Left renal cortex interstitium (tissue), 4 donors: ENCODE data around the gene SIGLEC6. TPM values are rescaled to one million over a fixed set of nuclear protein-coding genes. Genes with fewer than 3 reads are reported as not detected.
A peak's percentile ranks its signal among the peaks of the same experiment; 100 is the strongest.

Source experiments
- DNase-seq, 4 donors: peaks; one replicate each; pipeline ENCODE4 v3.0.0-alpha.2; 2013; ENCODE audit warnings: low read depth in 4 of 4, low spot score in 2 of 4, missing footprints in 1 of 4
- polyA plus RNA-seq, 4 donors: library from polyadenylated mRNA; unstranded; fragments of 120-200 nt; gene quantifications; one replicate each; pipeline ENCODE4 v1.2.1, GENCODE V29; 2013; ENCODE audit not compliant: insufficient read length in 4 of 4

SIGLEC6 gene
- polyA plus RNA-seq, 4 donors, result 0.10 to 0.52 (median 0.18) TPM

DNA sequence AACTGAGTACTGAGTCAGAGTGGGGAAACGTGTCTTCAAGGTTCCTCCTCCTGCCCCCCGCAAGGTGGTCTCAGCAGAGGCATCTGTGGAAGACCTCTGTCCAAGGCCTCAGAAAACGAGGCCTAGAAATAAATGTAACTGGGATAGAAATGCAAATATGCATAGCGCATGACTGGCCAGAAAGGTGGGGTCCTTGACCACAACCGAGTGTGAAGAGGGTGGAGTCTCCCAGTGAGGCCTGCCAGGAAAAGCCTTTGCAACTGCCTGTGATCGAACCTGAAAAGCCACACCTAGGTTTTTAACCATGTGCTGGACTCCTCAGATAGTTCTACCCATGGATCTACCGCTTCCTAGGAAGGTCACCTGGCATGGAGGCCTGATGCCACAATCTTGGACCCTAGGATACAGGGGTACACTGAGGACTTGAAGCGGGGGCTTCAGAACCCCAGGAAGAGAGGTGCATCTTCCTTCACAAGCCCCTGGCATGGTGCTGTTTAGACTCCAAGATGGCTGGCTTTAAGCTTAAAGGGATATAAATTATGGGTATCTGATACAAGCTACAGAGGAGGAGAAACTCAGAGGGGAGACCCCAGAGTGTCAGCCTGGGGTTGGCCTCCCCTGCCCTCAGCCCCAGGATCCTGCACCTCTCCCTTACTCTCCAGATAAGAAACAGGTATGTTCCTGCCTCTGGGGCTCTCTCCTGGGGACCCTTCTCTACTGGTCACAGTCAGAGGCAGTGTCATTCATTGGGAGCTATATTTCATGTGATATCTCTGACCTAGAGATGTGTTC is 18.3 kb upstream of the SIGLEC6 start:
- no peak for DNase-seq

DNA sequence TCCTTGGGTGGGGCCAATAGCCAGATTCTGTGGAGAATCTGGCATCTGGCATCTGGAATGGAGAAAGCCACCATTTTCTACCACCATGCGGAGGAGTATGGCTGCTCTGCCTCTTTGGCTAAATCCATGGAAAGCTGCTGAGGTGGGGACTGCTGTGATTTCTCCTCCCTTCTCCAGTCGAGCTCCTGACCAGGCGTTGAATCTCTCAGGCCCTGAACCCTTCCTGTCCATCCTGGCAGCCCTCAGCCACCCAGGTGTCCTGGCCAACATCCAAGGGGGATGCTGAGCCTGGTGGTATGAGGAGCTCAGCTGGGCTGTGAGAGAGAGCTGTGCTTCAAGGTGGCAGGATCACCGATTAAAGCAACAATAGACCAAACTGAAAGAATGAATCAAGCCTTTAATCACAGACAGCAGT is 17.4 kb upstream of the SIGLEC6 start:
- DNase-seq, result no peak

DNA sequence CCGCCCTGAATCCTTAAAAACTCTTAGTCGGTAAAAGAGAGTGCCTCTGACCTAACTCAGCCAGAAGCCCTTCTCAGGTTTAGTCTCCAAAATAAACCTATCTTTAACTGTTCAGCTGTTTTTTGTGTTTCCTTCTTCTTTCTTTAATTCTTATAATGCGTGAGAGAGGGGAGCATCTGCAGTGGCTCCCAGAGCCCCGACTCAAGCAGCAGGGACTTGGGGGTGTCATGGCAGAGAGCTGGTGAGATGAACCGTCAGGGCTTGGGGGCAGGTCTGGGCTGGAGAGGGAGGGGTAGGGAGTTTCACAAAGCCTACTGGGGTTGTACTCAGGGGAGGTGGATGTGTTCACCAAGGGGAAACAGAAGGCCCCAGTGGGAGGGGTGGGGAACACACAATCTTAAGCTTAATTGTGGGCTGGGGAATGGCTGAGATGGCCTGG is 16.8 kb upstream of the SIGLEC6 start:
- no peak for DNase-seq

DNA sequence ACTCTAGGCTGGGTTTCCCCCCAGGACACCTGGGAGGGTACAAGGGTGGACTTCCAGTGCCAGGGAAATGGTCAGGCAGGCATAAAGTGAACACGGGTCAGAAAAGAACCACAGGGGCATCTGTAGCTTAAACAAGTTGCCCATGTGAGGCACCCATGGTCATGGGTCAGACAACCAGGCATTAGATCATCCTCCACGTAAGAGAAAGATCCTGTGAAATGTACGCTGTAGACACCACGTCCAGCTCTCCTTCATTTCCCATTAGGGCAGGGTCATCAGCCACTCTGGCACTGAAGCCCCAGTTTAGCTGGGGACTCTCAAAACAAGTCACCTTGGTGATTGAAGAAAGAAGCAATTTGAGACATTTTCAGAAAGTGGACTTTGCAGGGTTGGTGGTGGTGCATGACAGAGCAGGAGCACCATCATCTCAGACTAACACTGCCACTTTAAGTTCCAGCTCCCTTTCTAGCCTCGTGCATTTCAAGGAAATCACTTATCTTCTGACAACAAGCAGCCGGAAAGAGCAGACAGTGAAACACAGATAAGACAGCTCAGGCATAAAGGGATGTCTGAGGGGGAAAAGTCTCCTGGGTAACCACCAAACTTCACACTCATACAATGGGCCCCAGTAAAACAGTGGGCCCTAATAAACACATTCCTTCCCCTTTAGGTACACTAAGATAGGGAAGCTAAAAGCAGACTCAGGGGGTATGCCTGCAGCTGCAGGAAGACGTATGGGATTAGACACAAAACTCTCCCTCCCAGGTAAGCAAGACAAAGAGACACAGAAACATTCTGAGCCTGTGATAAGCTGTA is 16.1 kb upstream of the SIGLEC6 start:
- no peak for DNase-seq

DNA sequence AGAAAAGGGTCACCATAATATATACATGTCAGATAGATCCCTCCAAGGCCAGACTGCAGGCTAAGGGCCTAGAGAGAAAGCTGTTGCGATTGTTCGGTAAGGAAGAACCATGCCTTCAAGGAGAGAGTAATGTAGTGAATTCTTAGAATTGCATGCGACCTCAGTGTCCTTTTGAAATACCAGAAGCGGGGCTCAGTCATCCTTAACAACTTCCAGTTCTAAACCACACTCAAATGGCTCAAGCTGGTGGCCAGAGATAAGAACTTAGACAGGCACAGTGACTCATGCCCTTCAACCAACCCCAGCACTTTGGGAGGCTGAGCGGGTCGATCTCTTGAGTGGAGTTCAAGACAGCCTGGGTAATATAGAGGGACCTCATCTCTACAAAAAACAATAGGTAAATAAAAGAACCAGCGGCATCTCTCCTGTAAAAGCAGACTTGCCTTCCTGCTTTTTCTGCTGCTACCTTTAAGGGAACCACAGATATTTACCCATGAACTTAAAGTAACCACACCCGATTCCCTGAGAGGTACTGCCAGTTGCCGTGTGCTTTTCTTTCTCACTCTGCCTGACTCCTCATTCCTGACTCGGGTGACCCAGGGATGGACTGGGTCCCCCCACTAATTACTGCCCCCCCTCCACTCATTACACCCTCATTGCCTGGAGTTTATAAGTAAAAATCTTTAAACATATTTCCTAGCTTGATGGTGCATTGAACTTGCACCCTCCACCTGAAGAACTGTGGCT is 15.4 kb upstream of the SIGLEC6 start:
- no peak for DNase-seq

DNA sequence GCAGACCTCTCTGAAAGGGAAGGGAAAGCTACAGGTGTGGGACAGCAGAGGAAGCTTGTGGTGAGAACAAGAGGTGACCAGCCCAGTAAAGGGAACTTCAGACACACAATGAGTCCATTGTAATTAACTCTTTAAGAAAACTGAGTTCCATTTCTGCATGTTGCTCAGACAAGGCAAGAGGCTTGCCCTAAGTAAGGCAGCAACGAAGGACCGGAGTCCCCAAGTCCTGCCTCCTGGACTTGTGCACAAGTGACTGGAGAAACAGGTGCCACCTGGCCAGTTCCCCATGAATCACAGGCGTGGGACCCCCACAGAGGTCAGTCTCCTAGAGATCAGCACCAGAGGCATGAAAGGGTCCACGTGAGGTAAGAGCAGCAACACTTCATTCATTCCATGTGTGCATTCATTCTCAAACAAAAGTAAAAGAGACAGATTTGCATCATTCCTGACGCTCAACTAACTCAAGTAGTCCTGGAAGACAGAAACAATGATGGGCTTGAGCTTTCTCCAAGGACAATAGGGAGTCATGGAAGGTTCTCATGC is 14.7 kb upstream of the SIGLEC6 start:
- DNase-seq, result no peak

DNA sequence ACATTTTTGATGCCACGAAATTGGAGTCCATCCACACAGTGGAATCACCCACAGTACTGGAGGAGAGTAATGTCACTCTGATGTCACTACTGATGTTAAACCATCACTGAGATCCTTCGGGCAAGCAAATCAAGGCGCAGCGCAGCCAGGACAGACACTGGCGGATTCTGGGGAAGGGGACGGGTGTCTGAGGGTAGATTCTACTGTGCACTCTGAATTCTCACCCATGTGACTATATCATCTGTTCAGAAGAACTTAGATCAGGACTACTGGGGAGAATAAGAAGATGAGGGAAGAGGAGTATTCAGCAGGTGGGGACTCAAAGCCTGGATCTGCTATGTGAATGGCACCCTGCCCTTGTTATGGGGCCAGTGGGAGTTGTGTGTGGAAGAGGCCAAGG is 12.6 kb upstream of the SIGLEC6 start:
- DNase-seq, result no peak

DNA sequence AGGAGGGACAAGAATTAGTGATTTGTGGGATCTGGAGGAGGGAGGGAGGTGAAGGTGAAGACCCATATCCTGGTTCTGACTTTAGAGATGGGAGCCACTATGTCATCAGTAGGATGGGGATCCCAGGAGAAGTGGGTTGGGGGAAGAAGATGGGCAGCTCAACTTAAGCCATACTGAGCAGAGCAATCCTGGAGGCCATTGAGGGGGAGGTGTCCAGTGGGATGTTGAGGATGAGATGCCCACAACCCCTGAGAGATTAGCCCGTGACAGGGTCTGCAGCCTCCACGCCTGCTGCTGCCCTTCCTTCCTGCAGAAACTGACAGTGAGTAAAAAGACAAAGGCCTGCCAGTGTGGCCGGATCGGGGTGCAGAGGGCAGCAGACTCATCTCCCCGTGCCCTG is 11.2 kb upstream of the SIGLEC6 start:
- DNase-seq, result no peak

DNA sequence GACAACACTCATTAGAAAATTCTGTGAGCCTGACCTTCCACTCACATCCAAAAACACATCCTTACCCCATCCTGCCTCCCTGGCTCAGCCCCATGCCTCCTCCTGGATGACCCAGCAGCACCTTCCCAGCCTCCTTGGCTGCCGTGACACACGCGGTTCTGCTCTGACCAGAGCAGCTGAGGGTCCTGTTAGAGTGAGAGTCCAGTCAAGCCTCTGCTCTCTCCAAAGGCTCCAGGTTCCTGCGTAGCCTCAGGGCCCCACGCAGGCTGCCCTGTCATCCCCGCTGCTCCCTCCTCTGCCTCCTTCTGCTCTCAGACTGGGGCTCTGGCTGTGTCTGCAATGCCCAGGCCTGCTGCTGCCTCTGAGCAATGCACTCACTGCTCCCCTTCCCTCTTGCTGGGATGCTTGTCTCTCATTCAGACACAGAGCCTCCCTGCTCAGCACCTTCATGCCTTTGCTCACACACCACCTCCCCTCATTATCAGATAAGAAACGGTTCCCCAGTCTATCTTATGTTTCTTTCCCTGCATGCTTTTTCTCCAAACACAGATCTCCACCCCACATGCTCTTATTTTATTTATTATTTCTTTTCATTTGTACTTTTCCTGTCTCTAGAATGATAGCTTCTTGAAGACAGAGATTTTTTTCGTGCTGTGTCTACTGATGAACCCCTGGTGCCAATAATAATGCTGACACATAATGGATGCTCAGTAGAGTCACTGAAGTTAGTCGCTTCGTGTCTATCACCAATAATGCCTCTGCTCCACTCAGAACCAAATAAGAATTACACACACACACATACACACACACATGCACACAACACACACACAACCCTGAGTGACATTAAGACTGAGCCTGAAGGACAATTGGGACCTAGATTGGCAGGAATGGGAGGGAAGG is 10.2 kb upstream of the SIGLEC6 start:
- no peak for DNase-seq

DNA sequence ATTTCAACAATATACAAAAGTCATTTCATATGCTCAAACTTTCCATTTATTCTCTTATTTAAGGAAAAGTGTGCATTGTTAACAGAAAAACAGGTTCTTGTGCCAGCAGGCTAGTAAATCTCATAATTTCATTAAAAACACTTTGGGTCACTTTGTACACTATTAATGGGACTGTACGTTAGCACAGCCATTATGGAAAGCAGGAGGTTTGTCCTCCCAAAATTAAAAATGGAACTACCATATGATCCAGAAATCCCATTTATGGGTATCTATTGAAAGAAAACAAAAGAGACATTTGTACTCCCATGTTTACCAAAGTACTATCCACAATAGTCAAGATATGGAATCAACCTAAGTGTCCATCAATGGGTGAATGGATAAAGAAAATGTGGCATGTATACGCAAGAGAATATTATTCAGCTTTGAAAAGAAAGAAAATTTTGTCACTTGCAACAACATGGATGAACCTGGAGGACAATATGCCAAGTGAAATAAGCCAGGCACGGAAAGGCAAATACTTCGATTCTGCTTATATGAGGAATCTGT is 8.4 kb upstream of the SIGLEC6 start:
- DNase-seq, result no peak

DNA sequence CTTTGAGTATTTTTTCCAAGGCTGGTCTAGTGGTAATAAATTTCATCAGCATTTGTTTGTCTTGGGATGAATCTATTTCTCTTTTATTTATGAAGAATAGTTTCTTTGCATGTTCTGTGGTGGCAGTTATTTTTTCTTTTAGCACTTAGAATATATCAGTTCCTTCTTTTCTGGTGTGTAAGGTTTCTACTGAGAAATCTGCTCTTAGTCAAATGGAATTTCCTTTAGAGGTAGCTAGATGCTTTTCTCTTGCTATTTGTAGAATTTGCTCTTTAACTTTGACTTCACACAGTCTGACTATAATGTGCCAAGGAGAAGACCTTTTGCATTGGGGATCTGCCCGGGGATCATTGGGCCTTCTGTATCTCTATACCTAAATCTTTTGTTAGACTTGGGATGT is 4.1 kb upstream of the SIGLEC6 start:
- DNase-seq, result no peak

DNA sequence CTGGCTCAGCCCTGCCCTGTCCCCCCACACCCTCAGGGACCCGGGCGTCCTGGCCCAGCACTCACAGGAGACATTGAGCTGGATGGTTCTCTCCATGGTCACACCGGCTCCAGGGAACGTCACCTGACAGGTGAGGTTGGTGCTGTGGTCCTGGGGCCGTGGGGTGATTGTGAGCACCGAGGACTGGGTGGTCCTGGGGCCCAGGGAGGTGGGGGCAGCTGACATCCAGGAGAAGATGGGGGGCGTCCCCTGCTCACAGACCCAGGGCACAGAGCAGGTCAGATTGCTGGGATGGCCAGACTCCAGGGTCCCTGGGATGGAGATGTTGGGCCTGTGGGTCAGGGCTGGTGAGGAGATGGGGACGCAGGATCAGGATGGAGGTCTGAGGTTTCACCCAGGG is 854 bp downstream of the SIGLEC6 start:
- DNase-seq, result no peak

DNA sequence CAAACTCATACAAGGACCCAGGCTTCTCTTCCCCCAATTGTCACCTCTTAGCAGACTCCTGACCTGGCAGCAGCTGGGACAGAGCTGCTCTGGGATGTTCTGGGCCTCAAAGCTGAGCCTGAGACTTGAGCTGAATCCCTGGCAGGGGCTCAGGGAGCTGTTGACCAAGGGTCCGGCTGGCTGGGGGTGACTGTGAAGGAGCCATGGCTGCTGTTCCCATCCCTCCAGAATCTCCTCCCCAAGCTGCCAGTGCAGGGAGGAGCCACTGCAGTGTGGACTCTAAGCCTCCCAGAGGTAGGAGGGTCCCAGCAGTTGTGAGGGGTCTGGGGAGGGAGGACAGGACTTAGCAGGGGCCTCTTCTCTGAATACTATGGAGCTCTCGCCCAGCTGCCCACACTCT is 2.2 kb downstream of the SIGLEC6 start:
- no peak for DNase-seq

DNA sequence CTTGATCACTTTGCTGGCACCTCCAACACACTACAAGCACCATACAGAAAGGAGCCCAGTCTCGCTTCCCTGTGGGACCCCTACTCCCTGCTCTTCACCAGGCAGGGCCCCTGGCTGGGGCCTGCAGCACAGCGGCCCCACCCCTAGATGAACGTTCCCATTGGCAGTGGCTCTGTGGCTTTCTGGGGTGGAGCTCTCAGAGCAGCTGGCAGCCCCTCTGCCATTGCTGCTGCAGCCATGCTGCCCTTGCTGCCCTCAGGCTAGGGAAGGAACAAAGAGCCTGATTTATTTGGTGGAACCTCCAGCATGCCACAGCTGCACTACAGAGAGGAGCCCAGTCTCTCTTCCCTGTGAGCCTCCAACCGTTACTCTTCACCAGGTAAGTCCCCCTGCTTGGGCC is 5.8 kb downstream of the SIGLEC6 start:
- DNase-seq, result no peak

DNA sequence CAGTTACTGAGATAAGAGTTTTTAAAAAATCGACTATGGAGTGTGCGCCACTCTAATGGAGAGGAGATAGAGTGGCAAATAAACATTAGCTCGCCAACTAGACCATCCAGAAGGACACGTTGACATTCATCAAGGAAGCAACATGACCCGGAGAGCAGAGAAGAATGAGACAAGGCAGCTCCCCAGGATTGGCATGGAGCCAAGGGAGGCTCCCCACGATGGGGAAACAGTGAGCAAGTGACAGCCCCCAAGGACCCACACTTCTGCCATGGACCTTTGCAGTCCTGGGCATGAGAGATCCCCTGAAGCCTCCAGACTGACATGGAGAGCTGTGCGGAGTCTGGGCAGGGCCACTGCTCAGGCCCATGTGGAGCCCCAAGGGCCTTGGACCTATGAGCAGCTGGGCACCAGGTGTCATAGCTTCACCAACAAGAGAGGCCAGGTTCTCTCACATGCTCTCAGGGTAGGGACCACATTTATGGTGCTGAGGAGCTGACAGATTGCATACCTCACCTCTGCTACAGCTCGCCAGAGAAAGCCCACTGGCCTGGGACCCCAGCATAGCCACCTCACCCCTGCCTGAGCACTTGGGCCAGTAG is 6.7 kb downstream of the SIGLEC6 start:
- DNase-seq, result no peak

DNA sequence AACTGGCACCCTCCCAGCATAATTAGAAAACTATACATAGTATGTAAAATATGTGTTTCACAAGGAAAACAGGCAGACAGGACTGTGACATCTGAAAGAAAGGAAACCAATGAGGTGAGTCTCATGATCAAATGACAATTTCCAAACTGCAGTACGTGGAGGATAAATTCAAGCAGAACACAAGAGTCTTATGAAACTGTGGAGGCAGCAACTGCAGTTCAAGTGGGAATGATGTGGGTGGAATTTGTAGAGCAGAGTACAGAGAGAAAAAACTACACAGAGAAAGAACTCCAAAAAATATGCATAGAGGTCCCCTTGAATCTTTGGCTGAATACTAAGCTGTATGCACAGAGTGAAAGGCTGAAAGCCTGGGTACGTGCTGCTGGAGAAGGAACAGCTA is 9.7 kb downstream of the SIGLEC6 start:
- DNase-seq, result no peak

DNA sequence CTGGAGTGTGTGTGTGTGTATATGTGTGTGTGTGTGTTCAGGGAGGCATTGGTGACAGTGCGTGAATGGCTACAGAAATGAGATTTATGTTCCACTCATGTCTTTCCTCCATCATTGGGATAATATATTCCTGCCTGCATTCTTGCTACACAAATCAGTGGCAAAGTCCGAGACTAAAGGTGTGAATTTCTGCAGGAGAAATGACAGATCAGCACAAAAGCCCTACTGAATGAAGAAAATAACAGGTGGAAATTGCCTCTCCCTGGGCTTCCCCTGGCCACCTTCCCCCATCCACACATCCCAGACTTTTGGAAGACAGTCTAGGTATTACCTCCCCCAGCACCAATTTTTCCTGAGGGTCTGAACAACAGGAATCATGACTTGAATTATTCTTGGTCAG is 10.1 kb downstream of the SIGLEC6 start:
- DNase-seq, result no peak

DNA sequence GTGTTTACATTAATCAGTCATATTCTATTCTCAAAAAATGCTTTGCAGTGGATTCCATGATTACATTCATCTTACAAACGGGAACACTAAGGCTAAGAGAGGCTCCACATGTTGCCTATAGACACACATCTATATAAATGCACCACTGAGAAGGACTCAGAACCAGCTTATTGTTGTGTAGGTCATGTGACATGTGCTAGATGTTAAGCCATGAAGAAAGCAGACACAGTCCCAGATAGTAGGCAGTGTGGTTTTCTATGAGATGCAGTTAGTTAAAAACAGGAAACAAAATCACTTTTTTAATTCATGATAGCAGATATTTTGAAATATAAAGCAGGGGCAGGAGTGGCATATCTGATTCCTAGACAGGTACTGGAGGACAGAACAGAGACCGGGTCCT is 10.7 kb downstream of the SIGLEC6 start:
- DNase-seq, result no peak

DNA sequence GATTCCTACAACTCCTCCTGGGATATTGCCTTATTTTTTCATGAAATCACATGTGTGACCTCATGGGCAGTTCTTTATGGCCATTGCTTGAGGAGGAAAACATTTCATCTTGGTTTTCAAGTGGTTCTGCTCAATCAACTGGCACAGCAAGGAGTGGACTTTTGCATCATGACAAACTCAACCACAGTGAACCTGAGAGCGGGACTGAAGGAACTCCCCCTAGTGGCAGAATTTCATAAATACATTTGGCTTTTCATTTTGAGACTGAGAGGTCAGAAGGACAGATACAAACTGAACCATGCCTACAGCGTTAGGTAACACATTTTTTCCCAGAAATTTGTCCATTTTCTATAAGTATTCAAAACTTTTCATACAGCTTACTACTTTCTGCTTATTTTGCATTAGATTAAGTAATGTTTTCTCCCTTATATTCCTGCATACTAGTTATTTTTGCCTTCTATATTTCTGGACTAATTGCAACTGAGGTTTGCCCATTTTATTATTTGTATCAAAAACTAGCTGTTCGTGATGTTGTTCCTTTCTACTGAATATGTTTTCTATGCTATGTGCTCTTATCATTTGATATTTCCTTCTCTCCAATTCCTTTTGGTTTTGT is 16.5 kb downstream of the SIGLEC6 start:
- DNase-seq, result peak in 2 of 4 donors; percentile 4 to 16
